DOHH2 (cell line): ENCODE data around the gene CAMTA1.

Experiments used
- H3F3A ChIP-seq: fragments of 200-600 bp; sonication (generic), shearing (Covaris generic); 2 replicates; pipeline ENCODE4 v1.6.0; 2016; ENCODE audit warnings: antibody characterized with exemption, mild to moderate bottlenecking; ENCODE audit not compliant: control insufficient read depth, insufficient read depth
- H3K27ac ChIP-seq: fragments of 200-600 bp; sonication (generic); 2 replicates; pipeline ENCODE4 v1.5.1; 2014; ENCODE audit warnings: low read depth, mild to moderate bottlenecking, low read length, moderate library complexity
- H3K27me3 ChIP-seq: fragments of 200-600 bp; sonication (generic); 2 replicates; pipeline ENCODE4 v1.6.1; 2014; ENCODE audit warnings: mild to moderate bottlenecking, low read length, mixed read lengths; ENCODE audit not compliant: control insufficient read depth
- H3K36me3 ChIP-seq: fragments of 200-600 bp; sonication (generic); 2 replicates; pipeline ENCODE4 v1.6.1; 2014; ENCODE audit warnings: mild to moderate bottlenecking, low read length, moderate library complexity, mixed read lengths; ENCODE audit not compliant: control insufficient read depth
- H3K4me1 ChIP-seq: fragments of 200-600 bp; sonication (generic); 2 replicates; pipeline ENCODE4 v1.6.1; 2014; ENCODE audit warnings: mild to moderate bottlenecking, low read length, mixed read lengths; ENCODE audit not compliant: control insufficient read depth
- H3K4me2 ChIP-seq: fragments of 200-600 bp; sonication (generic); 2 replicates; pipeline ENCODE4 v1.6.0; 2014; ENCODE audit warnings: mild to moderate bottlenecking, low read length, moderate library complexity
- H3K4me3 ChIP-seq: fragments of 200-600 bp; sonication (generic); 2 replicates; pipeline ENCODE4 v1.5.1; 2014; ENCODE audit warnings: mild to moderate bottlenecking, low read length, mixed read lengths
- H3K79me2 ChIP-seq: fragments of 200-600 bp; sonication (generic); 2 replicates; pipeline ENCODE4 v1.6.1; 2014; ENCODE audit warnings: mild to moderate bottlenecking, low read length, mixed read lengths; ENCODE audit not compliant: control insufficient read depth
- H3K9me2 ChIP-seq: fragments of 200-600 bp; sonication (generic); replicated peaks from 2 replicates; pipeline ENCODE4 v1.6.1; 2014; ENCODE audit warnings: mild to moderate bottlenecking, low read length, mixed read lengths; ENCODE audit not compliant: control insufficient read depth
- H3K9me3 ChIP-seq: fragments of 200-600 bp; sonication (generic); 2 replicates; pipeline ENCODE4 v1.6.1; 2014; ENCODE audit warnings: antibody characterized with exemption, low read length, mixed read lengths; ENCODE audit not compliant: control insufficient read depth, insufficient read depth
- H4K20me1 ChIP-seq: fragments of 200-600 bp; sonication (generic); 2 replicates; pipeline ENCODE4 v1.6.0; 2014; ENCODE audit warnings: low read depth, mild to moderate bottlenecking, antibody characterized with exemption, low read length, moderate library complexity; ENCODE audit not compliant: control insufficient read depth, insufficient read depth
- EZH2phosphoT487 ChIP-seq: fragments of 200-600 bp; sonication (generic); IDR thresholded peaks from 2 replicates; pipeline ENCODE4 v1.6.1; 2017; ENCODE audit warnings: borderline replicate concordance, mild to moderate bottlenecking, antibody characterized with exemption, low read length, moderate library complexity, mixed read lengths
- TF ChIP-seq, protein P1 (sequence below): fragments of 200-600 bp; sonication (generic); IDR thresholded peaks from one replicate; pipeline ENCODE4 v1.5.1; 2014; ENCODE audit warnings: antibody characterized with exemption, mild to moderate bottlenecking, low read depth, low read length; ENCODE audit not compliant: poor library complexity, severe bottlenecking

The CAMTA1 gene

DNA sequence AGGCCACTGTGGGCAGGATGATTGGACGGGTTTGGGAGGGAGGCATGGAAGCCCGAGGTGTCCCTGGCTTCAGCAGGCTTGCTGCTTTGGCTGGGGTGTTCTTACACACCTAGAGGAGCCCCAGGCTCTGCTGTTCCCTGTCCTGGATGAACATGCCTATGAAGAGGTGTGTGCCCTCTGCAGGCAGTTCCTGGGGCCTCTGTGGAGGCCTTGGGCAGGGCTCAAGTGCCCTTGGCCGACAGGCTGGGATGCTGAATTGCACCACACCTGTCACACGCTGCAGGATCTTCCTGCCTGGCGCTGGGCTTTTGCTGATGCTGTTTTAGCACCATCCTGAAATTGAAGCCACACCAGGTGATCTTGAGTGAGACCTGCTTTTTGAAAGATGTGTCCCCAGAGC, 570.8 kb downstream of the CAMTA1 start:
- Histone ChIP-seq H3K36me3 (no peaks in the 10 kb centered on the region), H3F3A (no peaks in the 10 kb centered on the region), H4K20me1 (no peaks in the 10 kb centered on the region), H3K27ac (no peak overlapping the region), H3K27me3 (no peaks in the 10 kb centered on the region), H3K9me3 (no peaks in the 10 kb centered on the region), H3K4me2 (no peak overlapping the region), H3K4me3 (no peak overlapping the region), H3K79me2 (no peaks in the 10 kb centered on the region), H3K9me2 (no peaks in the 10 kb centered on the region), H3K4me1 (no peaks in the 10 kb centered on the region)
- TF ChIP-seq, protein P1, sequence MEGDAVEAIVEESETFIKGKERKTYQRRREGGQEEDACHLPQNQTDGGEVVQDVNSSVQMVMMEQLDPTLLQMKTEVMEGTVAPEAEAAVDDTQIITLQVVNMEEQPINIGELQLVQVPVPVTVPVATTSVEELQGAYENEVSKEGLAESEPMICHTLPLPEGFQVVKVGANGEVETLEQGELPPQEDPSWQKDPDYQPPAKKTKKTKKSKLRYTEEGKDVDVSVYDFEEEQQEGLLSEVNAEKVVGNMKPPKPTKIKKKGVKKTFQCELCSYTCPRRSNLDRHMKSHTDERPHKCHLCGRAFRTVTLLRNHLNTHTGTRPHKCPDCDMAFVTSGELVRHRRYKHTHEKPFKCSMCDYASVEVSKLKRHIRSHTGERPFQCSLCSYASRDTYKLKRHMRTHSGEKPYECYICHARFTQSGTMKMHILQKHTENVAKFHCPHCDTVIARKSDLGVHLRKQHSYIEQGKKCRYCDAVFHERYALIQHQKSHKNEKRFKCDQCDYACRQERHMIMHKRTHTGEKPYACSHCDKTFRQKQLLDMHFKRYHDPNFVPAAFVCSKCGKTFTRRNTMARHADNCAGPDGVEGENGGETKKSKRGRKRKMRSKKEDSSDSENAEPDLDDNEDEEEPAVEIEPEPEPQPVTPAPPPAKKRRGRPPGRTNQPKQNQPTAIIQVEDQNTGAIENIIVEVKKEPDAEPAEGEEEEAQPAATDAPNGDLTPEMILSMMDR: no peak
- TF ChIP-seq EZH2phosphoT487: no peak

DNA sequence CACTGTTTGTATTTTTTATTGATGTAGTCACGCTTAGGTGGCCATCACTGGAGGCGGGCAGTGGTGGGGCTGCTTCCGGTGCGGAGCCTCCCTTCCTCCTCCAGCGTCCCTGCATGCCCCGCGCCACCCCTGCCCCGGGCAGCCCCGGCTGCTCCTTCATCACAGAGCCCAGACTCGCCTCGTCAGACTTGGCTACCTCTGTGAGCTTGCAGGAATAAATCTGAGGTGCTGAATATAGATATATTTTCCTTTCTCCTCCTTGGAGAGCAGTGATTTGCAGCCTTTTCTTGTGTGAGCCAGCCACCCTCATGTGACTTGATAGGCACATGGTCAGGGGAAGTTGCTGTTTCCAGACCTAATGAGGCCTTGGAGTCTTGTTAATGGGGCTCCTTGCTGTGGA, 573.2 kb downstream of the CAMTA1 start:
- no peak for TF ChIP-seq EZH2phosphoT487
- TF ChIP-seq, protein P1: no peak

DNA sequence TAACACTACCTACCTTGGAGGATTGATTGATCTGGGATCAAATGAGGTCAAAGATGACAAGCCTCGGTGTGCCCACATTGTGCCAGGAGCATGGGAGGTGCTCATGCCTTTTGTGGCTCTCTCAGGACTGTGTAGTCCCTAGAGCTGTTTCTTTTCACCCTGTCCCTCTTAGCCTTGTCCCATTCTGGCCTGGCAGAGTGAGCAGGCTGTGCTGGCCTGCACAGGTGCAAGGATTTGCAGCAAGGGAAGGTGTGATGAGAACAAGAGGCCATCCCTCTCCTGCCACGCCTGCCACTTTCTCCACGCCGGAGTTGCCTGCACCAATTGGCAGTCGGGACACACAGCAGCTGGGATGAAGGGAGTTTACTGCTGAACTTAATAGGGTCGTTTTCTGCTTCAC, 575.3 kb downstream of the CAMTA1 start:
- H3K79me2 ChIP-seq: no peaks in the 10 kb centered on the region
- H3K9me3 ChIP-seq: no peaks in the 10 kb centered on the region
- no peaks in the 10 kb centered on the region for H4K20me1 ChIP-seq
- H3K4me1 ChIP-seq: no peaks in the 10 kb centered on the region
- H3K27me3 ChIP-seq: no peaks in the 10 kb centered on the region
- TF ChIP-seq, protein P1: no peak
- no peak for TF ChIP-seq EZH2phosphoT487
- no peaks in the 10 kb centered on the region for H3F3A ChIP-seq
- H3K9me2 ChIP-seq: no peaks in the 10 kb centered on the region
- H3K36me3 ChIP-seq: no peaks in the 10 kb centered on the region
- no peak overlapping the region for H3K27ac ChIP-seq
- no peak overlapping the region for H3K4me2 ChIP-seq
- no peak overlapping the region for H3K4me3 ChIP-seq

More for the DNA sequence above, 573.2 kb downstream of the CAMTA1 start:
- Histone ChIP-seq H3K4me1 (no peaks in the 10 kb centered on the region), H4K20me1 (no peaks in the 10 kb centered on the region), H3K4me3 (no peak overlapping the region), H3F3A (no peaks in the 10 kb centered on the region), H3K9me2 (no peaks in the 10 kb centered on the region), H3K4me2 (no peak overlapping the region), H3K79me2 (no peaks in the 10 kb centered on the region), H3K27me3 (no peaks in the 10 kb centered on the region), H3K36me3 (no peaks in the 10 kb centered on the region), H3K27ac (no peak overlapping the region), H3K9me3 (no peaks in the 10 kb centered on the region)

DNA sequence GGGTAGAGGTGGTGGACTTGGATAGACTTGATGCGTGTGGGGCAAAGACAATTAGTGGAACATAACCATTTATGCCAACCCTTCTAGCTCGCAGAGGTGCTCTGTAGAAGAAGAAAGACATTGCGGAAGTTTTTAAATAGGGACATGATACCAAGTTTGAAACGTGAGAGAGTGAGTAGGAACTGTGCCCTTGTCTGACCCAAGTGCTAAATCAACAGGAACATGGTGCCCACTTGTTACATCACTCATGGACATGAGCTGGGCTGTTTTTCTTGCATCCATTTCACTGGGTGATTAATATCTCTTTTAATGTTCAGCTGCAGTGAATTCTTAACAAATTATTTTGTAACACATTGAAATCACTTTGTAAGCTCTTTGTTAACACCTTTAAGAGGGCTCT, 577.7 kb downstream of the CAMTA1 start:
- Histone ChIP-seq H3K9me3 (no peaks in the 10 kb centered on the region), H3K36me3 (no peaks in the 10 kb centered on the region)

More for the DNA sequence above, 577.7 kb downstream of the CAMTA1 start:
- Histone ChIP-seq H3F3A (no peaks in the 10 kb centered on the region), H3K4me3 (no peak overlapping the region), H3K79me2 (no peaks in the 10 kb centered on the region), H3K4me2 (no peak overlapping the region), H3K9me2 (no peaks in the 10 kb centered on the region), H3K4me1 (no peaks in the 10 kb centered on the region), H3K27me3 (no peaks in the 10 kb centered on the region), H3K27ac (no peak overlapping the region), H4K20me1 (no peaks in the 10 kb centered on the region)
- TF ChIP-seq, protein P1: no peak
- no peak for TF ChIP-seq EZH2phosphoT487
